Lung (tissue), 12 donors: ENCODE data around the gene NFE2L1. TPM values are rescaled to one million over a fixed set of nuclear protein-coding genes. Genes with fewer than 3 reads are reported as not detected.

Experiments
- ATAC-seq: fragments of 200-7000 bp; cut with Tn5 transposase; one replicate; pipeline ENCODE4 v1.9.1; 2020; ENCODE audit warnings: moderate number of reproducible peaks; ENCODE audit not compliant: insufficient read depth, low FRiP score
- DNase-seq, 3 donors: peaks; one replicate each; pipeline ENCODE4 v3.0.0-alpha.2; 2013 to 2017
- H3K27ac ChIP-seq, 2 donors: one replicate each; pipeline ENCODE4 v1.5.1; 2013; ENCODE audit warnings: mild to moderate bottlenecking in 2 of 2, moderate library complexity in 2 of 2, control low read depth in 1 of 2, inconsistent platforms in 1 of 2, low read depth in 1 of 2, low read length in 1 of 2
- H3K27me3 ChIP-seq, 3 donors: one replicate each; pipeline ENCODE4 v1.5.1; 2013; ENCODE audit warnings: low read length in 2 of 3; ENCODE audit not compliant: control insufficient read depth in 3 of 3, insufficient read depth in 3 of 3
- H3K36me3 ChIP-seq, 4 donors: one replicate each; pipeline ENCODE4 v1.5.1; 2013; ENCODE audit warnings: low read length in 4 of 4, mild to moderate bottlenecking in 1 of 4, moderate library complexity in 1 of 4; ENCODE audit not compliant: control insufficient read depth in 4 of 4, insufficient read depth in 4 of 4
- H3K4me1 ChIP-seq, 5 donors: one replicate each; pipeline ENCODE4 v1.5.1; 2013; ENCODE audit warnings: low read length in 5 of 5, mild to moderate bottlenecking in 2 of 5, moderate library complexity in 1 of 5; ENCODE audit not compliant: control insufficient read depth in 5 of 5, insufficient read depth in 5 of 5
- H3K4me3 ChIP-seq: one replicate; pipeline ENCODE4 v1.5.1; 2013; ENCODE audit warnings: mild to moderate bottlenecking, control low read depth, moderate library complexity
- H3K9ac ChIP-seq, 2 donors: one replicate each; pipeline ENCODE4 v1.5.1; 2013; ENCODE audit warnings: low read length in 2 of 2, control low read depth in 1 of 2; ENCODE audit not compliant: insufficient read depth in 1 of 2
- H3K9me3 ChIP-seq, 4 donors: one replicate each; pipeline ENCODE4 v1.5.1; 2013; ENCODE audit warnings: low read length in 3 of 4, mild to moderate bottlenecking in 1 of 4, moderate library complexity in 1 of 4; ENCODE audit not compliant: control insufficient read depth in 4 of 4, insufficient read depth in 3 of 4
- CTCF ChIP-seq: IDR thresholded peaks from 2 replicates; pipeline ENCODE4 v1.5.1; 2012; ENCODE audit warnings: mild to moderate bottlenecking; ENCODE audit errors: control extremely low read depth, extremely low read depth
- WGBS, 2 donors: extraction: QIAGEN DNeasy Blood & Tissue Kit; methylation state at CpG; one replicate each; pipeline ENCODE4 v1.1.7; 2013; 5-methylcytosine and 5-hydroxymethylcytosine counted together
- polyA plus RNA-seq, 2 donors: library from polyadenylated mRNA; stranded (reverse); fragments of 200-250 nt; gene quantifications; one replicate each; pipeline ENCODE4 v1.2.1, GENCODE V29; 2013
- total RNA-seq, 2 donors: library from RNA; depleted of rRNA in 1 of 2; stranded (reverse); fragments of >200 nt in 1 of 2; gene quantifications; one replicate each; pipeline ENCODE4 v1.2.1, GENCODE V29; 2014 to 2021
- donor health status: control.
- donor health status: control.
- donor health status: Bipolar disorder and iron deficiency.
- donor health status: healthy.
- donor health status: DM: yes; HTN: yes; CAD: no.

NFE2L1 gene
- total and polyA plus RNA-seq, 4 donors = 68.8 to 135 (median 87.1) TPM

- Histone ChIP-seq H3K9me3 (no peaks in the 10 kb centered on the region), H3K4me3 (no peak overlapping the region), H3K27me3 (no peaks in the 10 kb centered on the region), H3K9ac (no peak overlapping the region), H3K4me1 (peaks cover 8 to 30% (median 15%) of the 10 kb centered on the region in 5 donors), H3K36me3 (peaks cover 0 to 9% (median 3%) of the 10 kb centered on the region in 4 donors), H3K27ac (no peak overlapping the region)
- TF ChIP-seq CTCF = no peak
- ATAC-seq (no peak), DNase-seq (no peak)
- WGBS, 2 donors = 90% methylated on average over 7 of the region's 7 CpGs
These were observed 1.9 kb upstream of the NFE2L1 start for GRCh38 chr17:48046296-48046695.

DNA sequence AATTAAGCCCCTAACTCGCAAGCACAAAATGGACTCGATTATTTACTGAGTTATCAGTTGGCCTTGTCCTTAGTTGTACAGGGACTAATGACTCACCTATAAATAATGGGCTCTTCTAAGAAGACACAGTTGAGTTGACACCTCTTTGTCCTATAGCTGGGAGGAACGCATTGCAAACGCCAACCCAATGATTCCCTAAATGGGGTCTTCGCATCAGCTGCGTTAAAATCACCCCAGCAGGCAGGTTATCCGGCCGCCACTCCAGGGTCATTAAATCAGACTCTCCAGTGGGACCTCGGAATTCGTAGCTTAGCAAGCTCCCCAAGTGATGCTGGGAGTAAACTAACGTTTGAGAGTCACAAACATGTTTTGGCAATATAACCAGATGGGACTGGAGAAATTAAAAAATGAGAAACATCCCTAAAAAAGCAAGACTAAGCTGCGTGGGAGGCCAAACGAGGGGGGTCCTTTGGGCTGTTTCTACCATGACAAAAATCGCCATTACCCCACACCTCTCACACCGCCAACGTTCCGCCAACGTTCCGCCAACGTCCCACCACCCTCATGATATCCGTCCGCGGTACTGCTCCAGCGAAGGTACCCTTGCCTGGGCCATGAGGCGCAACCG, 932 bp upstream of the NFE2L1 start:
- DNase-seq (peak in 1 of 3 donors; percentile 22), ATAC-seq (no peak)
- no peak for TF ChIP-seq CTCF
- peak overlapping the region; percentile 79 for H3K4me3 ChIP-seq
- peak overlapping the region; percentile 94 to 97 for H3K27ac ChIP-seq
- H3K9me3 ChIP-seq = no peaks in the 10 kb centered on the region
- H3K9ac ChIP-seq = peak overlapping the region; percentile 73 to 81
- H3K27me3 ChIP-seq = no peaks in the 10 kb centered on the region
- WGBS, 2 donors = 5% methylated on average over 26 of the region's 26 CpGs
- H3K4me1 ChIP-seq = peaks cover 14 to 39% (median 18%) of the 10 kb centered on the region in 5 donors
- H3K36me3 ChIP-seq = peaks cover 0 to 13% (median 5%) of the 10 kb centered on the region in 4 donors

DNA sequence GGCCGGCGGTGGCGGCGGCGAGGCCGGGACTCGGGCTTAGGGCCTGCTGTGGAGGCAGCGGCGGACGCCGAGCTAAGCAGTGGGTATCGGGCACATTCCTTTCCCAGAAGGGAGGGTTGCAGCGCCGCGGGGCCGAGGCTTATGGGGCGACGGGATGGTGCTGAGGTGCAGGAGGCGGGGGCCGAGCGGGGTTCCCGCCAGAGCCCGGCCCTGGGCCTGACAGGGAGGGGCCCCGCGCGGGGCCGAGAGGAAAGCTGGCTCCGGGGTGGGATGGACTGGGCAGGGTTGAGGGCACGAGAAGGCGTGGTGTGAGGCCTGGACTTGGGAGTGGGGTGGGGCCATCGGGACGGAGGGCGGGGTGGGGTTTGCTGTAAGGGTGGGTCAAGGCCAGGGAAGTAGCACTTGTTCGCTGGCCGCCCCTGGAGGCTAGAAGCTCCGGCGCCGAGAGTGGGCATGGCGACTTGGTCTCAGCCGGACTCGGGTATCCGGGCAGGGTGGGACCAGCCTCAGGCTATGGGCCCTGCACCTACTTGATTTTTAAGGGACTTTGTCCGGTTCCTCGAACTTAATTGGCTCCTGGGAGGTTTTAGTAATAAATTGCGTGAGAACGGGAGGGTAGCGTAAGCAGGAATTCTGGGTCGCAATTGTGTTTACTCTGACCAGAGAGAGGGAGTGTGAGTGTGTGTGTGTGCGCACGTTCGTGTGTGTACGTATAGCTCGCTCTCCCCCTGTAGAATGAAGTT, 396 bp downstream of the NFE2L1 start:
- no peaks in the 10 kb centered on the region for H3K9me3 ChIP-seq
- H3K4me1 ChIP-seq = peaks cover 27 to 52% (median 30%) of the 10 kb centered on the region in 5 donors
- no peak for TF ChIP-seq CTCF
- H3K27me3 ChIP-seq = no peaks in the 10 kb centered on the region
- ATAC-seq (peak; percentile 82), DNase-seq (peak; percentile 84 to 86 (median 85))
- H3K9ac ChIP-seq = peak overlapping the region; percentile 41 to 63
- H3K27ac ChIP-seq = peak overlapping the region; percentile 93 to 98
- H3K4me3 ChIP-seq = peak overlapping the region; percentile 84
- H3K36me3 ChIP-seq = peaks cover 0 to 17% (median 7%) of the 10 kb centered on the region in 4 donors
- WGBS, 2 donors = 0% methylated on average over 52 to 53 of the region's 53 CpGs
